Sigmoid colon (tissue), 4 donors: ENCODE data around the gene DSCAM.

Experiments
- CTCF ChIP-seq, 4 experiments: fragments of 450-650 bp in 3 of 4; fragments of 200-600 bp in 1 of 4; IDR thresholded peaks; one replicate each; pipeline ENCODE4 v1.5.1; 2016 to 2019; ENCODE audit warnings: antibody characterized with exemption in 4 of 4, mild to moderate bottlenecking in 3 of 4, moderate library complexity in 2 of 4
- EP300 ChIP-seq, 4 donors: sonication (generic); formaldehyde crosslinking; IDR thresholded peaks; one replicate each; pipeline ENCODE4 v1.6.1; 2017; ENCODE audit warnings: antibody characterized with exemption in 4 of 4
- POLR2A ChIP-seq, 2 donors: fragments of 450-650 bp; IDR thresholded peaks; one replicate each; pipeline ENCODE4 v1.6.1; 2016; ENCODE audit warnings: antibody characterized with exemption in 2 of 2, mild to moderate bottlenecking in 2 of 2, moderate library complexity in 2 of 2
- POLR2AphosphoS5 ChIP-seq, 4 donors: sonication (generic); formaldehyde crosslinking; IDR thresholded peaks; one replicate each; pipeline ENCODE4 v1.6.1; 2017; ENCODE audit warnings: antibody characterized with exemption in 4 of 4

DNA sequence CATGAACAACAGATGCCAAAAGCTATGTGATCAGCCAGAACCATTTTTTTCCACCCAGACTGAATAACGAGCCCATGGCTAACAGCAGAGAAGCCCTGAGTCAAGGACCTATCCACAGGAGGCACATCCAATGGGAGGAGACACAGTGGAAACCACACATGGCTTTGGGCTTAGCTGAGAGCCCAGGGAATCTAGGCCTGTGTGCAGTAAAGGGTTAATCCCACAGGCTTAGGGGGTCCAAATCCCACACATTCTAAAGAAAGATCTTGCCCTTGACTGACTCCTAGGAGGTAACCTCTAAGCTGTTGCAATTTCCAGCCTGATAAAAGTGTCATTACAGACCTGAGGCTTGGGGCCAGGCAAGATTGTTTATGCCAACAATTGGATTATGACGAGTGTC, 194.5 kb downstream of the DSCAM start:
- TF ChIP-seq CTCF (IDR thresholded peaks at IDR 0.05) (no peak), EP300 (IDR thresholded peaks at IDR 0.05) (no peak), POLR2A (IDR thresholded peaks at IDR 0.05) (no peak), POLR2AphosphoS5 (IDR thresholded peaks at IDR 0.05) (no peak)
